HCT116 (cell line): ENCODE results near the gene DTWD2. TPM values are rescaled to one million over a fixed set of nuclear protein-coding genes. Genes with fewer than 3 reads are reported as not detected.

ENCODE experiments used
- ATAC-seq: fragments of 200-7000 bp; cut with Tn5 transposase; 2 replicates; pipeline ENCODE4 v1.9.1; 2020; ENCODE audit warnings: mild to moderate bottlenecking, moderate library complexity
- BruUV-seq: library from RNA; stranded (reverse); fragments of 400-500 nt; replicated peaks from 2 replicates; lab custom pipeline; 2021; lab: Mats Ljungman, UMichigan
- CTCF ChIA-PET: fragments of 300-600 bp; sonication (Branson Sonifier 250); formaldehyde crosslinking; loops from one replicate; lab custom pipeline; 2021; ENCODE audit warnings: antibody characterized with exemption; lab: Charles Lee
- POLR2A ChIA-PET: fragments of 300-600, 350-600 bp; sonication (Branson Sonifier 250); formaldehyde crosslinking; loops from one replicate; lab custom pipeline; 2021; ENCODE audit warnings: antibody characterized with exemption; lab: Charles Lee
- RAD21 ChIA-PET, 2 experiments: fragments of 300-600 bp; sonication (Branson Sonifier 250); formaldehyde crosslinking; loops; one replicate each; lab custom pipeline; 2023; ENCODE audit warnings: low total read pairs in 2 of 2; ENCODE audit not compliant: uncharacterized antibody in 2 of 2, unreplicated experiment in 2 of 2, low non-redundant PET in 1 of 2; lab: Charles Lee
- DNase-seq: peaks from one replicate; pipeline ENCODE4 v3.0.0-alpha.2; 2010; ENCODE audit warnings: low read depth, low spot score
- H2AFZ ChIP-seq: fragments of 200-600 bp; shearing (Covaris generic), sonication (generic); 2 replicates; pipeline ENCODE4 v1.6.1; 2017; ENCODE audit warnings: low read depth, mixed run types, mixed read lengths, antibody characterized with exemption, low read length; ENCODE audit not compliant: poor library complexity, severe bottlenecking
- H3K27ac ChIP-seq: 2 replicates; pipeline ENCODE4 v1.5.1; 2012; ENCODE audit warnings: low read depth, low read length
- H3K27me3 ChIP-seq: fragments of 200-600 bp; sonication (generic); 2 replicates; pipeline ENCODE4 v1.6.1; 2016; ENCODE audit warnings: mixed run types, low read length, mixed read lengths; ENCODE audit not compliant: insufficient read depth
- H3K36me3 ChIP-seq, 2 experiments: fragments of 200-500 bp in 1 of 2; fragments of 200-600 bp in 1 of 2; sonication (Bioruptor generic) in 1 of 2; sonication (generic) in 1 of 2; 2 replicates each; pipeline versions ENCODE4 v1.5.1 to v1.6.1; 2014 to 2016; ENCODE audit warnings: low read length in 2 of 2, inconsistent platforms in 1 of 2, mixed read lengths in 1 of 2, mixed run types in 1 of 2; ENCODE audit not compliant: insufficient read depth in 2 of 2, control insufficient read depth in 1 of 2
- H3K4me1 ChIP-seq, 2 experiments: fragments of 200-600 bp in 1 of 2; sonication (generic) in 1 of 2; 2 replicates each; pipeline versions ENCODE4 v1.5.1 to v1.6.1; 2012 to 2017; ENCODE audit warnings: low read length in 2 of 2, inconsistent platforms in 1 of 2, mild to moderate bottlenecking in 1 of 2, mixed read lengths in 1 of 2, mixed run types in 1 of 2, moderate library complexity in 1 of 2; ENCODE audit not compliant: insufficient read depth in 2 of 2, control insufficient read depth in 1 of 2
- H3K4me2 ChIP-seq: fragments of 200-600 bp; sonication (generic); 2 replicates; pipeline ENCODE4 v1.6.1; 2017; ENCODE audit warnings: mixed run types, low read length, mixed read lengths
- H3K4me3 ChIP-seq, 2 experiments: fragments of 200-600 bp in 1 of 2; sonication (generic) in 1 of 2; replicated peaks in 1 of 2; 2 replicates each; pipeline ENCODE4 v1.5.1; 2011 to 2016; ENCODE audit warnings: low read length in 2 of 2, control low read depth in 1 of 2, low read depth in 1 of 2, mild to moderate bottlenecking in 1 of 2, mixed read lengths in 1 of 2, mixed run types in 1 of 2
- H3K79me2 ChIP-seq: fragments of 200-600 bp; sonication (generic); 2 replicates; pipeline ENCODE4 v1.6.1; 2017; ENCODE audit warnings: mild to moderate bottlenecking, mixed run types, low read length, moderate library complexity, mixed read lengths; ENCODE audit not compliant: insufficient read depth
- H3K9ac ChIP-seq: fragments of 200-600 bp; sonication (generic); 2 replicates; pipeline ENCODE4 v1.6.1; 2016; ENCODE audit warnings: low read length, mixed read lengths
- H3K9me2 ChIP-seq: fragments of 200-600 bp; sonication (generic), shearing (Covaris generic); 2 replicates; pipeline ENCODE4 v1.6.1; 2017; ENCODE audit warnings: mixed run types, mild to moderate bottlenecking, moderate library complexity; ENCODE audit not compliant: insufficient read depth
- H3K9me3 ChIP-seq, 2 experiments: fragments of 200-500 bp in 1 of 2; fragments of 200-600 bp in 1 of 2; sonication (Bioruptor generic) in 1 of 2; sonication (generic) in 1 of 2; 2 replicates each; pipeline ENCODE4 v1.6.1; 2014 to 2017; ENCODE audit warnings: low read length in 2 of 2, mixed read lengths in 2 of 2, inconsistent platforms in 1 of 2, low read depth in 1 of 2, mild to moderate bottlenecking in 1 of 2, mixed run types in 1 of 2, moderate library complexity in 1 of 2; ENCODE audit not compliant: control insufficient read depth in 1 of 2, insufficient read depth in 1 of 2
- H4K20me1 ChIP-seq: fragments of 200-600 bp; sonication (generic), shearing (Covaris generic); 2 replicates; pipeline ENCODE4 v1.6.1; 2017; ENCODE audit warnings: mixed run types, mild to moderate bottlenecking, moderate library complexity; ENCODE audit not compliant: insufficient read depth
- CBX3 ChIP-seq: IDR thresholded peaks from 2 replicates; pipeline ENCODE4 v1.6.1; 2012; ENCODE audit warnings: low read depth
- EGR1 ChIP-seq: IDR thresholded peaks from 2 replicates; pipeline ENCODE4 v1.6.1; 2012; ENCODE audit warnings: low read depth
- ELF1 ChIP-seq: IDR thresholded peaks from 2 replicates; pipeline ENCODE4 v1.6.1; 2012; ENCODE audit warnings: low read depth, borderline replicate concordance
- EZH2phosphoT487 ChIP-seq: fragments of 200-600 bp; IDR thresholded peaks from 2 replicates; pipeline ENCODE4 v1.6.1; 2018; ENCODE audit warnings: antibody characterized with exemption, borderline replicate concordance
- JUND ChIP-seq: IDR thresholded peaks from 2 replicates; pipeline ENCODE4 v1.6.1; 2012
- POLR2A ChIP-seq: IDR thresholded peaks from 2 replicates; pipeline ENCODE4 v1.7.0; 2011; ENCODE audit warnings: borderline replicate concordance; ENCODE audit not compliant: insufficient read depth, insufficient read length; ENCODE audit errors: extremely low read depth
- SRF ChIP-seq: IDR thresholded peaks from 2 replicates; pipeline ENCODE4 v1.6.1; 2012; ENCODE audit warnings: low read depth
- YY1 ChIP-seq: IDR thresholded peaks from 2 replicates; pipeline ENCODE4 v1.6.1; 2011; ENCODE audit warnings: low read length, low read depth, moderate library complexity, mild to moderate bottlenecking; ENCODE audit not compliant: insufficient replicate concordance; ENCODE audit errors: extremely low read depth
- ZNF274 ChIP-seq: fragments of 200-500 bp; sonication (Bioruptor generic); IDR thresholded peaks from 2 replicates; pipeline ENCODE4 v1.6.1; 2014; ENCODE audit warnings: mild to moderate bottlenecking, low read depth, low read length, inconsistent platforms
- intact Hi-C: fragments of 100-400 bp; cut with micrococcal nuclease; formaldehyde crosslinking; loops from 2 replicates; pipeline ENCODE4 v1.10.0; 2022
- total RNA-seq: library from RNA; stranded (reverse); gene quantifications from one replicate; pipeline ENCODE4 v1.2.1, GENCODE V29; 2021; ENCODE audit not compliant: unreplicated experiment
- TF ChIP-seq, protein P1 (sequence below): IDR thresholded peaks from 2 replicates; pipeline ENCODE4 v1.6.1; 2011; ENCODE audit warnings: mild to moderate bottlenecking, low read length, moderate library complexity; ENCODE audit not compliant: insufficient replicate concordance; ENCODE audit errors: extremely low read depth
- TF ChIP-seq, protein P2 (sequence below): IDR thresholded peaks from 2 replicates; pipeline ENCODE4 v1.6.1; 2012
- TF ChIP-seq, protein P3 (sequence below): IDR thresholded peaks from 2 replicates; pipeline ENCODE4 v1.6.1; 2012; ENCODE audit warnings: low read depth

DTWD2 gene
- total RNA-seq, 1 experiment from 2014 or later = 5.2 TPM

GRCh38 chr5:118902656-118903438, 85.5 kb downstream of the DTWD2 start (continued):
- TF ChIP-seq, protein P1, sequence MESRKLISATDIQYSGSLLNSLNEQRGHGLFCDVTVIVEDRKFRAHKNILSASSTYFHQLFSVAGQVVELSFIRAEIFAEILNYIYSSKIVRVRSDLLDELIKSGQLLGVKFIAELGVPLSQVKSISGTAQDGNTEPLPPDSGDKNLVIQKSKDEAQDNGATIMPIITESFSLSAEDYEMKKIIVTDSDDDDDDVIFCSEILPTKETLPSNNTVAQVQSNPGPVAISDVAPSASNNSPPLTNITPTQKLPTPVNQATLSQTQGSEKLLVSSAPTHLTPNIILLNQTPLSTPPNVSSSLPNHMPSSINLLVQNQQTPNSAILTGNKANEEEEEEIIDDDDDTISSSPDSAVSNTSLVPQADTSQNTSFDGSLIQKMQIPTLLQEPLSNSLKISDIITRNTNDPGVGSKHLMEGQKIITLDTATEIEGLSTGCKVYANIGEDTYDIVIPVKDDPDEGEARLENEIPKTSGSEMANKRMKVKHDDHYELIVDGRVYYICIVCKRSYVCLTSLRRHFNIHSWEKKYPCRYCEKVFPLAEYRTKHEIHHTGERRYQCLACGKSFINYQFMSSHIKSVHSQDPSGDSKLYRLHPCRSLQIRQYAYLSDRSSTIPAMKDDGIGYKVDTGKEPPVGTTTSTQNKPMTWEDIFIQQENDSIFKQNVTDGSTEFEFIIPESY = no peak
- no peak for TF ChIP-seq POLR2A
- TF ChIP-seq JUND = no peak
- no peak for TF ChIP-seq ZNF274

DNA sequence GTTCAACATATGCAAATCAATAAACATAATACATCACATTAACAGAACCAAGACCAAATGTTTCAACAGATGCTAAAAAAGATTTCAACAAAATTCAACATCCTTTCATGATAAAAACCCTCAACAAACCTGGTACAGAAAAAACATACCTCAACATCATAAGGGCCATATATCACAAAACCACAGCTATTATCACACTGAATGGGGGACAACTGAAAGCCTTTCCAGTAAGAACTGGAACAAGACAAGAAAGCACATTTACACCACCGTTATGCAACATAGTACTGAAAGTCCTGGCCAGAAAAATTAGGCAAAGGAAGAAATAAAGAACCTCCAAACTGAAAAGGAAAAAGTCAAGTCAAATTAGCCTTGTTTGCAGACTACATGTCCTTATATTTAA, 93.6 kb downstream of the DTWD2 start:
- no peaks in the 10 kb centered on the region for H3K79me2 ChIP-seq
- POLR2A ChIA-PET = no interaction called here

More for the DNA sequence above, 93.6 kb downstream of the DTWD2 start:
- H3K9ac ChIP-seq = no peak overlapping the region
- BruUV-seq = no TSS peak
- H3K27me3 ChIP-seq = no peaks in the 10 kb centered on the region
- no peak for TF ChIP-seq EGR1
- TF ChIP-seq, protein P2, sequence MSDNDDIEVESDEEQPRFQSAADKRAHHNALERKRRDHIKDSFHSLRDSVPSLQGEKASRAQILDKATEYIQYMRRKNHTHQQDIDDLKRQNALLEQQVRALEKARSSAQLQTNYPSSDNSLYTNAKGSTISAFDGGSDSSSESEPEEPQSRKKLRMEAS = no peak
- TF ChIP-seq SRF = no peak
- no peak for TF ChIP-seq EZH2phosphoT487
- TF ChIP-seq ELF1 = no peak
- TF ChIP-seq, protein P3, sequence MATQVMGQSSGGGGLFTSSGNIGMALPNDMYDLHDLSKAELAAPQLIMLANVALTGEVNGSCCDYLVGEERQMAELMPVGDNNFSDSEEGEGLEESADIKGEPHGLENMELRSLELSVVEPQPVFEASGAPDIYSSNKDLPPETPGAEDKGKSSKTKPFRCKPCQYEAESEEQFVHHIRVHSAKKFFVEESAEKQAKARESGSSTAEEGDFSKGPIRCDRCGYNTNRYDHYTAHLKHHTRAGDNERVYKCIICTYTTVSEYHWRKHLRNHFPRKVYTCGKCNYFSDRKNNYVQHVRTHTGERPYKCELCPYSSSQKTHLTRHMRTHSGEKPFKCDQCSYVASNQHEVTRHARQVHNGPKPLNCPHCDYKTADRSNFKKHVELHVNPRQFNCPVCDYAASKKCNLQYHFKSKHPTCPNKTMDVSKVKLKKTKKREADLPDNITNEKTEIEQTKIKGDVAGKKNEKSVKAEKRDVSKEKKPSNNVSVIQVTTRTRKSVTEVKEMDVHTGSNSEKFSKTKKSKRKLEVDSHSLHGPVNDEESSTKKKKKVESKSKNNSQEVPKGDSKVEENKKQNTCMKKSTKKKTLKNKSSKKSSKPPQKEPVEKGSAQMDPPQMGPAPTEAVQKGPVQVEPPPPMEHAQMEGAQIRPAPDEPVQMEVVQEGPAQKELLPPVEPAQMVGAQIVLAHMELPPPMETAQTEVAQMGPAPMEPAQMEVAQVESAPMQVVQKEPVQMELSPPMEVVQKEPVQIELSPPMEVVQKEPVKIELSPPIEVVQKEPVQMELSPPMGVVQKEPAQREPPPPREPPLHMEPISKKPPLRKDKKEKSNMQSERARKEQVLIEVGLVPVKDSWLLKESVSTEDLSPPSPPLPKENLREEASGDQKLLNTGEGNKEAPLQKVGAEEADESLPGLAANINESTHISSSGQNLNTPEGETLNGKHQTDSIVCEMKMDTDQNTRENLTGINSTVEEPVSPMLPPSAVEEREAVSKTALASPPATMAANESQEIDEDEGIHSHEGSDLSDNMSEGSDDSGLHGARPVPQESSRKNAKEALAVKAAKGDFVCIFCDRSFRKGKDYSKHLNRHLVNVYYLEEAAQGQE = no peak
- no peak for TF ChIP-seq POLR2A
- no peak for TF ChIP-seq JUND
- no peak for TF ChIP-seq YY1
- TF ChIP-seq CBX3 = no peak
- TF ChIP-seq, protein P1 = no peak
- no peak overlapping the region for H3K4me2 ChIP-seq
- H2AFZ ChIP-seq = no peak overlapping the region
- intact Hi-C loops = no loop called here
- no peak overlapping the region for H3K4me3 ChIP-seq
- ChIA-PET CTCF (no interaction called here), RAD21 (no interaction called here)
- DNase-seq (no peak), ATAC-seq (no peak)
- H3K9me3 ChIP-seq = no peaks in the 10 kb centered on the region
- H3K27ac ChIP-seq = no peak overlapping the region
- H4K20me1 ChIP-seq = no peaks in the 10 kb centered on the region
- no peaks in the 10 kb centered on the region for H3K9me2 ChIP-seq
- H3K4me1 ChIP-seq = no peaks in the 10 kb centered on the region
- H3K36me3 ChIP-seq = no peaks in the 10 kb centered on the region
